MCF 10A (cell line): ENCODE results near the gene SETD3. TPM values are rescaled to one million over a fixed set of nuclear protein-coding genes. Genes with fewer than 3 reads are reported as not detected.
A peak's percentile ranks its signal among the peaks of the same experiment; 100 is the strongest.

ENCODE experiments used
- BruUV-seq: library from RNA; stranded (reverse); fragments of 400-500 nt; replicated peaks from 2 replicates; lab custom pipeline; 2021; lab: Mats Ljungman, UMichigan
- CTCF ChIA-PET: fragments of 300-600 bp; sonication (Branson Sonifier 250); formaldehyde crosslinking; extraction: SDS; loops from one replicate; lab custom pipeline; 2021; ENCODE audit warnings: antibody characterized with exemption, inconsistent platforms; lab: Yijun Ruan, JAX
- POLR2A ChIA-PET: fragments of 300-600, 350-650 bp; sonication (Branson Sonifier 250); formaldehyde crosslinking; extraction: SDS; loops from one replicate; lab custom pipeline; 2020; ENCODE audit warnings: antibody characterized with exemption, inconsistent platforms; lab: Yijun Ruan, JAX
- DNase-seq: peaks from one replicate; pipeline ENCODE4 v3.0.0-alpha.2; 2018; ENCODE audit not compliant: unreplicated experiment
- H3K27ac Mint-ChIP-seq: one replicate; pipeline ENCODE4 v1.8.0; 2022; ENCODE audit warnings: mild to moderate bottlenecking, low read depth, mixed read lengths; ENCODE audit not compliant: unreplicated experiment
- H3K27me3 Mint-ChIP-seq: one replicate; pipeline ENCODE4 v1.8.0; 2022; ENCODE audit warnings: mixed read lengths; ENCODE audit not compliant: insufficient read depth, unreplicated experiment
- H3K36me3 Mint-ChIP-seq: one replicate; pipeline ENCODE4 v1.8.0; 2022; ENCODE audit warnings: mild to moderate bottlenecking, moderate library complexity, mixed read lengths; ENCODE audit not compliant: insufficient read depth, unreplicated experiment
- H3K4me1 Mint-ChIP-seq: one replicate; pipeline ENCODE4 v1.8.0; 2022; ENCODE audit warnings: mixed read lengths; ENCODE audit not compliant: insufficient read depth, unreplicated experiment
- H3K4me3 Mint-ChIP-seq: one replicate; pipeline ENCODE4 v1.8.0; 2022; ENCODE audit warnings: mild to moderate bottlenecking, moderate library complexity, mixed read lengths; ENCODE audit not compliant: unreplicated experiment
- H3K9me3 Mint-ChIP-seq: one replicate; pipeline ENCODE4 v1.8.0; 2022; ENCODE audit warnings: mixed read lengths; ENCODE audit not compliant: unreplicated experiment
- CTCF ChIP-seq: fragments of 200-600 bp; IDR thresholded peaks from one replicate; pipeline ENCODE4 v1.8.0; 2022; ENCODE audit warnings: antibody characterized with exemption, mild to moderate bottlenecking; ENCODE audit not compliant: unreplicated experiment
- intact Hi-C: fragments of 100-400 bp; cut with micrococcal nuclease; formaldehyde crosslinking; loops from 2 replicates; pipeline ENCODE4 v1.14.1; 2022
- total RNA-seq: library from RNA; stranded (reverse); gene quantifications from 2 replicates; pipeline ENCODE4 v1.2.3, GENCODE V29; 2022

SETD3 gene
- total RNA-seq, 1 experiment from 2014 or later, result 50.6 TPM

- no peaks in the 10 kb centered on the region for H3K9me3 Mint-ChIP-seq
- no peak overlapping the region for H3K4me3 Mint-ChIP-seq
- ChIA-PET POLR2A (no interaction called here), CTCF (interaction anchor here (0.6 to 2.9 kb wide), 22 partner anchors 8 to 840 kb away, joined by 3 to 11 read pairs (median 3); no protein-coding TSS in a partner anchor)
- DNase-seq, result peak; percentile 75
- no peak overlapping the region for H3K27ac Mint-ChIP-seq
- BruUV-seq, result no TSS peak
- H3K27me3 Mint-ChIP-seq, result no peaks in the 10 kb centered on the region
- peak; percentile 95 for TF ChIP-seq CTCF
- H3K36me3 Mint-ChIP-seq, result peaks cover 5% of the 10 kb centered on the region
- intact Hi-C loops, result loop anchor here (1.0 kb wide), 2 partner anchors 111 to 367 kb away; no protein-coding TSS in a partner anchor
- H3K4me1 Mint-ChIP-seq, result no peaks in the 10 kb centered on the region
These were observed 38.0 kb upstream of the SETD3 start for GRCh38 chr14:99518441-99519346.

GRCh38 chr14:99517643-99518381 lies 37.2 kb upstream of the SETD3 start:
- DNase-seq, result no peak
- Mint-ChIP-seq H3K36me3 (peaks cover 11% of the 10 kb centered on the region), H3K4me3 (no peak overlapping the region), H3K4me1 (no peaks in the 10 kb centered on the region), H3K9me3 (no peaks in the 10 kb centered on the region), H3K27me3 (no peaks in the 10 kb centered on the region), H3K27ac (no peak overlapping the region)
- CTCF ChIA-PET, result interaction anchor here (0.6 to 2.9 kb wide), 13 partner anchors 11 to 841 kb away, joined by 3 to 11 read pairs (median 3); no protein-coding TSS in a partner anchor
- no peak for TF ChIP-seq CTCF
- POLR2A ChIA-PET, result interaction anchor here (0.7 kb wide), 1 partner anchor 95 kb away, joined by 3 read pairs; no protein-coding TSS in a partner anchor
- intact Hi-C loops, result loop anchor here (1.0 kb wide), 2 partner anchors 111 to 367 kb away; no protein-coding TSS in a partner anchor
- BruUV-seq, result no TSS peak

- BruUV-seq, result no TSS peak
- Mint-ChIP-seq H3K27ac (no peak overlapping the region), H3K36me3 (peaks cover 17% of the 10 kb centered on the region), H3K4me3 (no peak overlapping the region), H3K4me1 (no peaks in the 10 kb centered on the region), H3K27me3 (no peaks in the 10 kb centered on the region), H3K9me3 (no peaks in the 10 kb centered on the region)
- ChIA-PET POLR2A (interaction anchor here (0.7 kb wide), 1 partner anchor 96 kb away, joined by 3 read pairs; no protein-coding TSS in a partner anchor), CTCF (interaction anchor here (0.6 to 2.9 kb wide), 12 partner anchors 10 to 215 kb away, joined by 3 to 11 read pairs (median 4); no protein-coding TSS in a partner anchor)
- no peak for TF ChIP-seq CTCF
- no peak for DNase-seq
- intact Hi-C loops, result no loop called here
These were observed 36.4 kb upstream of the SETD3 start for GRCh38 chr14:99516871-99517642.
